ENCODE data around the gene C5.

DNA sequence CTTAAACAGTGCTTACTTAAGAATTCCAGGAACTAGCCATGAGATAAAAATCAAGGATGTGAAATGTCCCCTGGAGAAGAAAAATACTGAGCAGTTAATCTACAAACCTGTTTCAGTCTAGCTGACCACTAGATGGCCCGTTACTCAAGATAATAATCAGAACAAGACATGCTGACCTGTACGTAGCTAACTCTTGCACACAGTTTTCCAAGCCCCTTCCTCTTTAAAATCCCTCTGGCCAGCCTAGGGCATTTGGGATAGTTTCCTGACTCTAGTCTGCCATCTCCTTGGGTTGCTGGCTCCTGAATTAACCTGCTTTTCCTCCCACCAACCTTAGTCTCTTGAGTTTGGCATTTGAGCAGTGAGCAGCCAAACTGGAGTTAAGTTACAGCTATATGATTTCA lies 64.3 kb downstream of the C5 start:
- TF ChIP-seq, protein P1, sequence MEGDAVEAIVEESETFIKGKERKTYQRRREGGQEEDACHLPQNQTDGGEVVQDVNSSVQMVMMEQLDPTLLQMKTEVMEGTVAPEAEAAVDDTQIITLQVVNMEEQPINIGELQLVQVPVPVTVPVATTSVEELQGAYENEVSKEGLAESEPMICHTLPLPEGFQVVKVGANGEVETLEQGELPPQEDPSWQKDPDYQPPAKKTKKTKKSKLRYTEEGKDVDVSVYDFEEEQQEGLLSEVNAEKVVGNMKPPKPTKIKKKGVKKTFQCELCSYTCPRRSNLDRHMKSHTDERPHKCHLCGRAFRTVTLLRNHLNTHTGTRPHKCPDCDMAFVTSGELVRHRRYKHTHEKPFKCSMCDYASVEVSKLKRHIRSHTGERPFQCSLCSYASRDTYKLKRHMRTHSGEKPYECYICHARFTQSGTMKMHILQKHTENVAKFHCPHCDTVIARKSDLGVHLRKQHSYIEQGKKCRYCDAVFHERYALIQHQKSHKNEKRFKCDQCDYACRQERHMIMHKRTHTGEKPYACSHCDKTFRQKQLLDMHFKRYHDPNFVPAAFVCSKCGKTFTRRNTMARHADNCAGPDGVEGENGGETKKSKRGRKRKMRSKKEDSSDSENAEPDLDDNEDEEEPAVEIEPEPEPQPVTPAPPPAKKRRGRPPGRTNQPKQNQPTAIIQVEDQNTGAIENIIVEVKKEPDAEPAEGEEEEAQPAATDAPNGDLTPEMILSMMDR (IDR thresholded peaks at IDR 0.05), result peak; percentile 15 to 34 (median 33)
- TF ChIP-seq POLR2A (IDR thresholded peaks at IDR 0.05) (no peak), POLR2AphosphoS5 (IDR thresholded peaks at IDR 0.05) (no peak), EP300 (IDR thresholded peaks at IDR 0.05; ENCODE audit: low read depth) (no peak)

All from transverse colon (tissue), 4 donors.